Upper lobe of right lung (tissue), 1 donor: ENCODE results near the gene ZNF765. TPM values are rescaled to one million over a fixed set of nuclear protein-coding genes. Genes with fewer than 3 reads are reported as not detected.
"Not testable (repeated sequence)": the region's sequence is repeated elsewhere in the genome, so short reads cannot be mapped to it uniquely, and the experiment has no call there.

ENCODE experiments used
- ATAC-seq: fragments of 200-7000 bp; cut with Tn5 transposase; one replicate; pipeline ENCODE4 v1.9.1; 2020; ENCODE audit warnings: mild to moderate bottlenecking, moderate library complexity
- DNase-seq: peaks from one replicate; pipeline ENCODE4 v3.0.0-alpha.2; 2020
- H3K27ac ChIP-seq: fragments of 200-600 bp; one replicate; pipeline ENCODE4 v1.8.0; 2022
- H3K27me3 ChIP-seq: fragments of 200-600 bp; one replicate; pipeline ENCODE4 v1.8.0; 2022; ENCODE audit warnings: mild to moderate bottlenecking
- H3K36me3 ChIP-seq: fragments of 200-600 bp; one replicate; pipeline ENCODE4 v1.8.0; 2022
- H3K4me1 ChIP-seq: fragments of 200-600 bp; one replicate; pipeline ENCODE4 v1.8.0; 2022
- H3K4me3 ChIP-seq: fragments of 200-600 bp; one replicate; pipeline ENCODE4 v1.8.0; 2022; ENCODE audit warnings: mild to moderate bottlenecking
- H3K9me3 ChIP-seq: fragments of 200-600 bp; one replicate; pipeline ENCODE4 v1.8.0; 2022
- intact Hi-C: fragments of 100-400 bp; cut with DNase I; formaldehyde crosslinking; loops from one replicate; pipeline ENCODE4 v1.11.0; 2022
- long read RNA-seq: library from polyadenylated mRNA; unstranded; transcript quantifications from one replicate; pipeline ENCODE4 v2.0.0, GENCODE V29; 2021
- total RNA-seq: library from RNA; stranded (reverse); fragmentation: NEBNext Ultra II Directional; extraction: Animal tissue kit (Norgen Biotek cat#: 25700); gene quantifications from one replicate; pipeline ENCODE4 v1.2.1, GENCODE V29; 2021
- TF ChIP-seq, protein P1 (sequence below): fragments of 200-600 bp; IDR thresholded peaks from one replicate; pipeline ENCODE4 v1.8.0; 2022; ENCODE audit warnings: antibody characterized with exemption
- donor health status: DM: no; HTN: yes; CAD: no; lungs with severe emphysema.

The ZNF765 gene
- 12.4 TPM for total RNA-seq
- long read RNA-seq, full-length matches to known transcripts = 11 of 19 reads
- long read RNA-seq, partial matches to known transcripts = 3 of 19 reads
- long read RNA-seq, other reads (novel, unspliced or antisense) = 5 of 19 reads

DNA sequence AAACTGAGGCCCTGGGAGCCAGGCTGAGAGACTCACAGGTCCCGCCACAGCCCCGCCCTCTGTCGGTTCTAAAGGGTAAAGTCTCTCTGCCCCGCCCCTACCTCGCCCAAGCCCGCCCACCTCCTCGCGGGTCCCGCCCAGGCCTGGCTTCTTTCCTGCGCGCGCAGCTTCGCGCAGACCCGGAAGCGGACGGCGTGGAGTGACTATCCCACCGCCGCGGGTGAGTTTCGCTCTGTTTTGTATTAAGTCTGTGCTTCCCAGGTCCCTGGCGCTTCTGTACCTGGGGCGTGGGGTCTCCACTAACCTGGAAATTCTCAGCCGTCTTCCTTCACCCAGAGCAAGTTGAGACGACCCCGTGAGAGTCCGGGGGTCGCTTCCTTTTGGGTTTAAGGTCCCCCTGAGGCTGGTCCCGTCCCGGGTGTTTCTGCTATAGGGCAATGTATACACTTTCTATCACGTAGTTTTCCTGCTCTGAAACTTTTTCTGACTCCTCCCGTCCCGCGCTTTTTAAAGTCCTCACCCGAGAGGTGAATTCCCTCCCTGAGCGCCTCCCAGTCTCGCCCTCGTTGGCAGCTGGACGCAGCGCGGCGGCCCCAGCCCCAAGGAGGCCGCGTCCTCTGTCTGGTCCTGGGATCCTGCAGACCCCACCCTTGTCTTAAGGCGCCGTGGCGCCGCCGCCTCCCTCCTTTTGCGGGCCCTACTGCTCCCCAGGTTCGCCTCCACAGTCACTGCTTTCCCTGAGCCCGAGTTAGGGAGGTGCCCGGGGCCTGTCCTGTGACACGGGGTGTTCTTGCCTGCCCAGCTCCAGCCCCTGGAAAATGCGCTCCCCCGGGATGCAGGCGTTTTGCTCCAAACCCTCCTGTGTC is at the start of gene ZNF765:
TSS of gene ZNF765 (plus strand) at position 176 of the 866 bp plus-strand sequence. CDS start 2,867 bp downstream, outside the sequence.
- peaks cover 21% of the 10 kb centered on the region for H3K4me1 ChIP-seq
- no peaks in the 10 kb centered on the region for H3K9me3 ChIP-seq
- peaks cover 13% of the 10 kb centered on the region for H3K36me3 ChIP-seq
- H3K4me3 ChIP-seq = peak within 1 kb of the TSS; percentile 79
- ATAC-seq (peak; percentile 100), DNase-seq (peak; percentile 97)
- intact Hi-C loops = no loop called here
- H3K27me3 ChIP-seq = no peaks in the 10 kb centered on the region
- H3K27ac ChIP-seq = peak within 1 kb of the TSS; percentile 81
- TF ChIP-seq, protein P1, sequence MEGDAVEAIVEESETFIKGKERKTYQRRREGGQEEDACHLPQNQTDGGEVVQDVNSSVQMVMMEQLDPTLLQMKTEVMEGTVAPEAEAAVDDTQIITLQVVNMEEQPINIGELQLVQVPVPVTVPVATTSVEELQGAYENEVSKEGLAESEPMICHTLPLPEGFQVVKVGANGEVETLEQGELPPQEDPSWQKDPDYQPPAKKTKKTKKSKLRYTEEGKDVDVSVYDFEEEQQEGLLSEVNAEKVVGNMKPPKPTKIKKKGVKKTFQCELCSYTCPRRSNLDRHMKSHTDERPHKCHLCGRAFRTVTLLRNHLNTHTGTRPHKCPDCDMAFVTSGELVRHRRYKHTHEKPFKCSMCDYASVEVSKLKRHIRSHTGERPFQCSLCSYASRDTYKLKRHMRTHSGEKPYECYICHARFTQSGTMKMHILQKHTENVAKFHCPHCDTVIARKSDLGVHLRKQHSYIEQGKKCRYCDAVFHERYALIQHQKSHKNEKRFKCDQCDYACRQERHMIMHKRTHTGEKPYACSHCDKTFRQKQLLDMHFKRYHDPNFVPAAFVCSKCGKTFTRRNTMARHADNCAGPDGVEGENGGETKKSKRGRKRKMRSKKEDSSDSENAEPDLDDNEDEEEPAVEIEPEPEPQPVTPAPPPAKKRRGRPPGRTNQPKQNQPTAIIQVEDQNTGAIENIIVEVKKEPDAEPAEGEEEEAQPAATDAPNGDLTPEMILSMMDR = peak; percentile 49

DNA sequence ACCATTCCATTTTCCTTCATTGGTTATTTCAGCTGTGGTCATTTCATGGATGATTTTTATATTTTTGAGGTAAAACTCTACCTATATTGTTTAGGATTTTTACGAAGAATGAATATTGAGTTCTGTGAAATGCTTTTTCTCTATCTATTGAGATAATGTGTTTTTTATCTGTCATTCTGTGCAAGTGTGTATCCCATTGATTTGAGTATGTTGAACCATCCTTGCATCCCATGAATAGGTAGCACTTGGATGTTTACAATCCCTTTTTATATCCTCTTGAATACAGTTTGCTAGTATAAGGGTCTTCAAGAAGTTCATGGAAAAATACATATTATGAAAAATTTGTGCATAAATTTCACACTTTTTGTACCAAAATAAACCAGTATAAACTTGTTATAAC is 39.2 kb upstream of the ZNF765 start:
- H3K36me3 ChIP-seq = peaks cover 12% of the 10 kb centered on the region
- TF ChIP-seq, protein P1 = no peak
- no peak overlapping the region for H3K4me3 ChIP-seq
- H3K27me3 ChIP-seq = no peaks in the 10 kb centered on the region
- no peaks in the 10 kb centered on the region for H3K4me1 ChIP-seq
- H3K9me3 ChIP-seq = peaks cover 69% of the 10 kb centered on the region
- ATAC-seq (no peak), DNase-seq (no peak)
- intact Hi-C loops = no loop called here
- H3K27ac ChIP-seq = no peak overlapping the region

- Histone ChIP-seq H3K9me3 (peaks cover 46% of the 10 kb centered on the region), H3K27ac (no peak overlapping the region), H3K4me3 (no peak overlapping the region), H3K4me1 (no peaks in the 10 kb centered on the region), H3K36me3 (no peaks in the 10 kb centered on the region), H3K27me3 (no peaks in the 10 kb centered on the region)
- intact Hi-C loops = no loop called here
- ATAC-seq = no peak
- TF ChIP-seq, protein P1 = no peak
- no peak for DNase-seq
Observed at GRCh38 chr19:53357821-53358581, 36.9 kb upstream of the ZNF765 start.

DNA sequence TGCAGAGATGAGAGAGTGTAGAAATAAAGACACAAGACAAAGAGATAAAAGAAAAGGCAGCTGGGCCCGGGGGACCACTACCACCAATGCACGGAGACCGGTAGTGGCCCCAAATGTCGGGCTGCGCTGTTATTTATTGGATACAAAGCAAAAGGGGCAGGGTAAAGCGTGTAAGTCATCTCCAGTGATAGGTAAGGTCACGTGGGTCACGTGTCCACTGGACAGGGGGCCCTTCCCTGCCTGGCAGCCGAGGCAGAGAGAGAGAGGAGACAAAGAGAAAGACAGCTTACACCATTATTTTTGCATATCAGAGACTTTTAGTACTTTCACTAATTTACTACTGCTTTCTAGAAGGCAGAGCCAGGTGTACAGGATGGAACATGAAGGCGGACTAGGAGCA is 34.9 kb upstream of the ZNF765 start:
- intact Hi-C loops, H3K27ac ChIP-seq, ATAC-seq, H3K4me1 ChIP-seq, H3K36me3 ChIP-seq, DNase-seq, H3K4me3 ChIP-seq, H3K27me3 ChIP-seq: not testable (repeated sequence)
- peaks cover 25% of the 10 kb centered on the region for H3K9me3 ChIP-seq

DNA sequence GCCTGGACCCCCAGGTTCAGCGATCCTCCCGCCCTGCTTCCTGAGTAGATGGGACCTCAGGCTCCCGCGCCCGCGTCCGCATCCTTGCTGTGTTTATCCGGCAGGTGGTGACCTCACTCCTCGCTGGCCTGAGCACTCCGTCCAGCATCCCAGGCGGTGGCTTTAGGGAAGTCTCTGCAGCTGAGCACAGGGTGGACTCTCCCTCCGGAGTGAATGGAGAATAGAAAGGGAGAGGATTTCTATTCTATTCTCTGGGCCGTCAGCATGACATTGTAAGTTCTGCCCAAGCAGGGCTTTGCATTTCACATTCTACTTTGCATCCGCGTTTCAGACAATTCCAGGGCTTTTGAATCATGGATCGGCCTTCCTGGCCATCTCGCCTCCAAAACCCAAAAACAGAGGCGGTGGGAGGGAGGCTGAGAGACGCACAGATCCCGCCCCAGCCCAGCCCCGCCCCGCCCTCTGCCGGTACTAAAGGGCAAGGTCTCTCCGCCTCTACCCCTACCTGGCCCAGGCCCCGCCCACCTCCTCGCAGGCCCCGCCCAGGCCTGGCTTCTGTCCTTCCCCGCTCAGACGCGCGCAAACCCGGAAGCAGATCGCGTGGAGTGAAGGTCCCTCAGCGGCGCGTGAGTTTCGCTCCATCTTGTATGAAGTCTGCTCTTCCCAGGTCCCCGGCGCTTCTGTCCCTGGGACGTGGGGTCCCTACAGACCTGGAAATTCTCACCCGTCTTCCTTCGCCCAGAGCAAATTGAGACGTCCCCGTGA is 29.6 kb upstream of the ZNF765 start, which contains the start of gene ZNF525:
TSS of gene ZNF525 (plus strand) at position 572 of the 765 bp plus-strand sequence. CDS start 6,577 bp downstream, outside the sequence.
- H3K36me3 ChIP-seq = no peaks in the 10 kb centered on the region
- H3K27me3 ChIP-seq = no peaks in the 10 kb centered on the region
- peak within 1 kb of the TSS; percentile 61 for H3K27ac ChIP-seq
- TF ChIP-seq, protein P1 = peak; percentile 25
- peak; percentile 100 for ATAC-seq
- H3K4me3 ChIP-seq = peak within 1 kb of the TSS; percentile 85
- peak; percentile 97 for DNase-seq
- H3K9me3 ChIP-seq = no peaks in the 10 kb centered on the region
- H3K4me1 ChIP-seq = peaks cover 6% of the 10 kb centered on the region
- intact Hi-C loops = no loop called here
